Measurements from ENCODE around the gene KRTAP12-1.
A peak's percentile ranks its signal among the peaks of the same experiment; 100 is the strongest.

KRTAP12-1 gene

GRCh38 chr21:44711327-44712202 is 29.6 kb upstream of the KRTAP12-1 start, which contains the start of gene TSPEAR:
Gene TSPEAR (minus strand): TSS chr21:44711572. CDS start chr21:44711514, 58 bp downstream.
- DNase-seq (ENCODE audit: insufficient read length, low spot score) (no peak), FAIRE-seq (no peak)

DNA sequence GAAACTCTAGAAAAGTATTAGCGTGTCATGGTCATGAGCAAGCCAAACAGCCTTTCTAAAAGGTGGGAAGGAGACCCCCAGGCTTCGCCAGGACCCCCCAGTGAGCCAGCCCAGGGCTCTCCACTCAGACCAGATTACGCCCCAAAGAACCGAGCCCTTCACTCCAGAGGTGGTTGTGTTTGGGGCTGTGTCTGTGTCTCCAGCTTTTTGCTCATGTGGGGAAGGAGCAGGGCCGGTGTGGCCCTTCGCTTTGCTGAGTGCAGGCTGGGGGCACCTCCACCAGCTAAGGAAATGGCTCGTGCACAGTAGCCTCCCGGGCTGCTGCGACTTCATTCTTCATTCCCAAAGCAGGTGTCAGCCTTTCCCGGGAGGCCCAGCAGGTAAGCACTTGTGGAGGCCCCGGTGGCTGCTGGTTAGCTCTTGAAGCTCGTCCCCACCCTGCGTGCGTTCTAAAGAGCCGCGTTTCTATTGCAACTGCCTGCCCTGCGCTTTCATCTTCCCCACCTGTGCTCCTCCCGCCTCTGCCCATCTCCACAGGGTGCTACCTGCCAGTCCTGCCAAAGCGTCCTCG is 28.9 kb upstream of the KRTAP12-1 start:
- no peak for FAIRE-seq
- no peak for DNase-seq (ENCODE audit: insufficient read length, low spot score)

- DNase-seq (ENCODE audit: insufficient read length, low spot score) (no peak), FAIRE-seq (no peak)
Observed at GRCh38 chr21:44710294-44710665, 28.3 kb upstream of the KRTAP12-1 start.

GRCh38 chr21:44709426-44710293 is 27.7 kb upstream of the KRTAP12-1 start:
- FAIRE-seq (no peak), DNase-seq (ENCODE audit: insufficient read length, low spot score) (no peak)

GRCh38 chr21:44708866-44709425 is 27.0 kb upstream of the KRTAP12-1 start:
- FAIRE-seq: no peak
- no peak for DNase-seq (ENCODE audit: insufficient read length, low spot score)

GRCh38 chr21:44708213-44708865 is 26.4 kb upstream of the KRTAP12-1 start:
- FAIRE-seq (no peak), DNase-seq (ENCODE audit: insufficient read length, low spot score) (no peak)

DNA sequence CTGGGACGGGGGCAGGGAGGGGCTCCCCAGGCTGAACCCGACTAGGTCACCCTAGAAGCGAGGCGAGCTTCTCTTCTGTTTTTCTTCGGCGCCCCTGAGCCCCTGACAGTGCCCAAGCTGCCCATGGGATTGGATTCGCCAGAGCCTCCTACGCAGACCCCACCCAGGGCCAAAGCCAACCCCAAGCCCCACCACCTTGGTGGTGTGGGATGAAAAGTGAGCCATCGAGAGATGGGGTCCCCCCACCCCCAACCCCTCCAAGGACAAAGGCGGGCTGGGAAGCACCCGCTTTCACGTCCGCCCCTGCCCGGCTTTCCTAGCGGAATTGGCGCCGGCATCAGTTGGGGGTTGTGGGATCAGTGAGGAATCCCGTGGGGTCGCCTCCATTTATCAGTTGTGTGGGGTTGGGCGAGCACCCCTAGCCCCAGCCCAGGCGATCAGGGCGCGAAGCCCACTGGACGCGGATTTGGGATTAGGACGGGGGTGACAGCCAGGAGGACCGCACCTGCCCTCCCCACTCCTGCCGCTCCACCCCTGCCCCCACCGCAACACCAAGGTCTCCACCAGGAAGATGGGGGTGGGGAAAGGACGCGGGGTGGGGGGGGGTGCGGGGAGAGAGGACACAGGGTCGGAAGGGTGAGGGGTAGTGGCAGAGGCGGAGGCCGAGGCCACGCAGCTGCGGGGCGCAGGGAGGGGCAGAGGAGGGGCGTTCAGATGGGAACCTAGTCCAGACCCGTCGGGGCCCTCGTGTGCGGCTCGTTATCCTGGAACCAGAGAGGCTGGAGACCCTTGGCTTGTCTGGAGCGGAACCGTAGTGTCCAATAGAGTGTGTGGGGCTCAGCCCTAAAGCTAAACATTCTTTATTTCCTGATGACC is 25.0 kb upstream of the KRTAP12-1 start:
- FAIRE-seq (no peak), DNase-seq (ENCODE audit: insufficient read length, low spot score) (no peak)

DNA sequence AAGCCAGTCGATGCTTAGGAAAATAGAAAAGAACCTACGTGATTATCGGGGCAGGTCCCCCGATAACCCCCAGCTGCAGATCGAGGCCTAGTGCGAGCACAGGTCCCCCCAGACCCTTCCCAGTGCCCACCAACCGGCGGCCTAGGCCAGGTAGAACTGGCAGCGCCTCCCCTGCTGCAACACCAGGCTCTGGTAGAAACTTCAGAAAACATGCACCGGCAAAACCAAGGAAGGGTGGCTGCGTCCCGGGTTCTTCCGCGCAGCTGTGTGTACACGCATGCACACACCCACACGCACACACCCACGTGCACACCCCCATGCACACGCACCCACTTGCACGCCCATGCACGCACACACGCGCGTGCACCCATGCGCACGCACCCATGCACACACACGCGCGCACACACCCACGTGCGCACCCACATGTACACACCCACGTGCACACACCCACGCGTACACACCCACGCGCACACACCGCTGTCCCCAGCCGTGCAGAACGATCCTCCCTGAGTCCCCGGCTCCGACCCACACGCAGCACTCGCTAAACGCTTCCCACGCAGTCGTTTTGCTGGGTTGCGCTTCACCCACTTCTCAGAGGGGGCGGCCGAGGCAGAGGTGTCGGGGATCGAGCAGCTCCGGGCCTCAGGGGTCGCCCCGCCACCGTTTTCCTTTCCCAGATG is 24.2 kb upstream of the KRTAP12-1 start:
- FAIRE-seq (no peak), DNase-seq (ENCODE audit: insufficient read length, low spot score) (no peak)

GRCh38 chr21:44704636-44705001 is 22.7 kb upstream of the KRTAP12-1 start:
- no peak for DNase-seq (ENCODE audit: insufficient read length, low spot score)
- no peak for FAIRE-seq

GRCh38 chr21:44703731-44704635 is 22.0 kb upstream of the KRTAP12-1 start:
- FAIRE-seq (no peak), DNase-seq (ENCODE audit: insufficient read length, low spot score) (no peak)

DNA sequence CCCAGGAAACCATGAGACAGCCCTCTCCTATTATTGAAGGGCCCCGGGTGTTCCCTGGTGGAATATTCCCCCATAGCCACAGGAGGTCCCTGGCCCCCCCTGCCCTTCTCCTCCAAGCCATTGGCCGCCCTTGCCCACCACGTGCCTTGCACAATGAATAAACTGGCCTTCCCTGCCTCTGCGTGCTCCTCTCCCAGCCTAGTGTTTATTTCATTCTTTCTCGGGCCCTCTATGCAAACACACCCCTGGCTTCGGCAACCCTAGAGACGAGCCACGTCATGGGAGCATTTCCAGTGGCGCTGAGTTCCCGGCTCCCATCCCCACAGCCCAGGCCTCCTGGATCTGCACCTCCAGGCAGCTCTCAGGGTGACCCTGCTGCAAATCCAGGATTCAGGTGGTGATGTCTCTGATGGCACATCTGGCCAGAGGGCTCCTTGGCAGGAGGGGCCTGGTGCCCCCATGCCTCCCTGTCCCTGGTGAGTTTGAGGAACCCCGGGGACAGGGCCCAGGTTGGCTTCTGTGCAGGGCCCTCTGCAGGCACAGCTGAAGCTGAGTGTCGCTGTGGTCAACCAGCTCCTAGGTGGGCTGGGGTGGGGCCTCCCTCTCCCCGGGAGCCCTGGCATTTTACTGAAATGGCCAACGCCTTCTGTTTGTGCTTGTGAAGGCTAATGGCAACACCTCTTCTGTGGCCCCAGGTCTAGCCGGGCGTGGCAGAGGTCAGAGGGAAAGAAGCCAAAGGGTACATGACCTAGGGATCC is 21.2 kb upstream of the KRTAP12-1 start:
- DNase-seq (ENCODE audit: insufficient read length, low spot score) (no peak), FAIRE-seq (no peak)

DNA sequence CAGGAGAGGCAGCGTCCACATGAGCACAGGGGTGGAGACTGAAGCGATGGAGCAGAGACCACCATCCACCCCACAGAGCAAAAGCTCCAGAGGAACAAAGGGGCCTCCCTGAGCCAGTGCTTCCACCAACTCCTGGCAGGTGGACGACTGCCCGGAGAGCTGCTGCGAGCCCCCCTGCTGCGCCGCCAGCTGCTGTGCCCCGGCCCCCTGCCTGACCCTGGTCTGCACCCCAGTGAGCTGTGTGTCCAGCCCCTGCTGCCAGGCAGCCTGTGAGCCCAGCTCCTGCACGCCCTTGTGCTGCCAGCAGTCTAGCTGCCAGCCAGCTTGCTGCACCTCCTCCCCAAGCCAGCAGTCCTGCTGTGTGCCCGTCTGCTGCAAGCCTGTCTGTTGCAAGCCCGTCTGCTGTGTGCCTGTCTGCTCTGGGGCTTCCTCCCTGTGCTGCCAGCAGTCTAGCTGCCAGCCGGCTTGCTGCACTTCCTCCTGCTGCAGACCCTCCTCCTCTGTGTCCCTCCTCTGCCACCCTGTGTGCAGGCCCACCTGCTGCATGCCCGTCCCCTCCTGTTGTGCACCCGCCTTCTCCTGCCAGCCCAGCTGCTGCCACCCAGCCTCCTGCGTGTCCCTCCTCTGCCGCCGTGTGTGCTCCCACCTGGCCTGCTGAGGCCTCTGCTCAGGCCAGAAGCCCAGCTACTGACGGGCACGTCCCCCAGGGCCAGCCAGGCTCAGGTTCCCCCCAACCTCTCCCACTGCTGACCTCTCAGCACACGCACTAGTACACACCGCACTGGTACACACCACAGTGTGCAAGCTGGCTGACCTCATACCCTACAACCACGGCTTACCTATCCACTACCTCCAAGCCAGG is 20.4 kb upstream of the KRTAP12-1 start:
- DNase-seq (ENCODE audit: insufficient read length, low spot score): no peak
- FAIRE-seq: peak; percentile 54

GRCh38 chr21:44701541-44701940 is 19.6 kb upstream of the KRTAP12-1 start:
- no peak for FAIRE-seq

DNA sequence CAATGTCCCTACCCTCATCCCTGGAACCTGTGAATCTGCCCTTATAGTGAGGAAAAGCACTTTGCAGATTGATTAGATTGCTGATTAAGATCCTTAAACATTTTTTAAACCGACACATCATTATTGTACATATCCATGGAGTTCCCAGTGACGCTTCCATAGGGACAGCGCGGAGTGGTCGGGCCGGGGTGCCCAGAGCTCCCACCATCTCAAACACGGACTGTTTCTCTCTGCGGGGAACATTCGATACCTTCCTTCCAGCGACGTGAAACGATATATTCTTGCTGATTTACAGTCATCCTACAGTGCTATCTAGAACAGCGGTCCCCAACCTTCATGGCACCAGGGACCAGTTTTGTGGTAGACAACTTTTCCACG is 19.0 kb upstream of the KRTAP12-1 start:
- FAIRE-seq: no peak
- DNase-seq (ENCODE audit: insufficient read length, low spot score): no peak

More at GRCh38 chr21:44701541-44701940, 19.6 kb upstream of the KRTAP12-1 start:
- no peak for DNase-seq (ENCODE audit: insufficient read length, low spot score)

GRCh38 chr21:44700101-44701022 is 18.4 kb upstream of the KRTAP12-1 start:
- no peak for FAIRE-seq

More at GRCh38 chr21:44700101-44701022, 18.4 kb upstream of the KRTAP12-1 start:
- DNase-seq (ENCODE audit: insufficient read length, low spot score): no peak
